GM12892 (cell line): ENCODE results near the gene CR1.

ENCODE experiments used
- POLR2A ChIP-seq: IDR thresholded peaks from 2 replicates; pipeline ENCODE4 v1.6.1; 2011; ENCODE audit warnings: low read depth, low read length, control low read depth
- POLR2AphosphoS5 ChIP-seq: IDR thresholded peaks from 2 replicates; pipeline ENCODE4 v1.6.1; 2011; ENCODE audit warnings: low read depth, low read length, control low read depth
- TAF1 ChIP-seq: IDR thresholded peaks from 2 replicates; pipeline ENCODE4 v1.6.1; 2011; ENCODE audit warnings: low read depth, mild to moderate bottlenecking, control low read depth, low read length, borderline replicate concordance

DNA sequence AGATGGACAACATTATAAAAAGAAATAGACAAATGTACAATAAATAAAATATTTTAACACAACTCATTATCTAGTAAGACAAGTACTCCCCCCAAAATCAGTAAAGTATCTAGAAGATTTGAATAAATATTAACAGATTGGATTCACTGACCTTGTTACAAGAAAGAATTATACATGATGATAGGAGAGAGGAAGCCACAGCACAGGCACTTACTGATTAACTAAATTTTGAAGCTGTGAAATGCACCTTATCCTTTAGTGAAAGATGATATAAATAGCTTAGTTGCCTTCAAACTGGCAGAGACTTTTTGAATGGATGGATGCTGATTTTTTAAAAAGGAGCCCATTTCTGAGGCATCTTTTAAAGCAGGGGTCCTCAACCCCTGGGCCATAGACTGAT, 8.5 kb downstream of the CR1 start:
- TF ChIP-seq POLR2A (no peak), TAF1 (no peak), POLR2AphosphoS5 (no peak)
